ENCODE data around the gene C9orf72. TPM values are rescaled to one million over a fixed set of nuclear protein-coding genes. Genes with fewer than 3 reads are reported as not detected.
"Not testable (repeated sequence)": the region's sequence is repeated elsewhere in the genome, so short reads cannot be mapped to it uniquely, and the experiment has no call there.

The C9orf72 gene
- total RNA-seq, 1 experiment from 2014 or later, result 6.4 TPM

- no peak for DNase-seq (ENCODE audit: low read depth)
These were observed 55.3 kb downstream of the C9orf72 start for GRCh38 chr9:27518006-27518405.

- no peak for DNase-seq (ENCODE audit: low read depth)
These were observed 58.7 kb downstream of the C9orf72 start for GRCh38 chr9:27514551-27514950.

GRCh38 chr9:27511771-27512170, 61.5 kb downstream of the C9orf72 start:
- no peak for DNase-seq (ENCODE audit: low read depth)

- DNase-seq (ENCODE audit: low read depth), result no peak
These were observed 62.5 kb downstream of the C9orf72 start for GRCh38 chr9:27510780-27511179.

GRCh38 chr9:27506981-27507380, 66.3 kb downstream of the C9orf72 start:
- DNase-seq (ENCODE audit: low read depth), result no peak

- peak; percentile 89 for DNase-seq (ENCODE audit: low read depth)
These were observed 67.5 kb downstream of the C9orf72 start for GRCh38 chr9:27505744-27506161.

GRCh38 chr9:27504259-27504658, 69.0 kb downstream of the C9orf72 start:
- no peak for DNase-seq (ENCODE audit: low read depth)

- DNase-seq (ENCODE audit: low read depth), result no peak
These were observed 69.7 kb downstream of the C9orf72 start for GRCh38 chr9:27503623-27504022.

GRCh38 chr9:27500902-27501301, 72.4 kb downstream of the C9orf72 start:
- DNase-seq (ENCODE audit: low read depth), result not testable (repeated sequence)

- peak; percentile 85 for DNase-seq (ENCODE audit: low read depth)
These were observed 73.8 kb downstream of the C9orf72 start for GRCh38 chr9:27499451-27499850.

- no peak for DNase-seq (ENCODE audit: low read depth)
These were observed 75.3 kb downstream of the C9orf72 start for GRCh38 chr9:27497883-27498417.

Other genes with a start within 250 kb of the C9orf72 start
- not detected in 2 replicates for gene IFNK, start 49.2 kb downstream of the C9orf72 start, total RNA-seq (2014; rRNA removed; shearing (Covaris generic))
- 2.1 and 3.0 TPM in 2 replicates for gene MOB3B, start 43.7 kb downstream of the C9orf72 start, total RNA-seq (2014; rRNA removed; shearing (Covaris generic))

Data from HT1080 (cell line).